Retinal pigment epithelial cell (primary cell): ENCODE data around the gene NR5A2.

ENCODE experiments used
- DNase-seq: peaks from one replicate; pipeline ENCODE4 v3.0.0-alpha.2; 2010; ENCODE audit warnings: low read depth
- H3K4me3 ChIP-seq: 2 replicates; pipeline ENCODE4 v1.5.1; 2011; ENCODE audit warnings: mild to moderate bottlenecking, low read length, control low read depth, moderate library complexity
- TF ChIP-seq, protein P1 (sequence below): conservative IDR thresholded peaks from 2 replicates; pipeline ENCODE4 v1.5.1; 2011; ENCODE audit warnings: low read depth, low read length, control low read depth, inconsistent platforms

Gene NR5A2

GRCh38 chr1:200005165-200005564, 22.3 kb upstream of the NR5A2 start:
- TF ChIP-seq, protein P1, sequence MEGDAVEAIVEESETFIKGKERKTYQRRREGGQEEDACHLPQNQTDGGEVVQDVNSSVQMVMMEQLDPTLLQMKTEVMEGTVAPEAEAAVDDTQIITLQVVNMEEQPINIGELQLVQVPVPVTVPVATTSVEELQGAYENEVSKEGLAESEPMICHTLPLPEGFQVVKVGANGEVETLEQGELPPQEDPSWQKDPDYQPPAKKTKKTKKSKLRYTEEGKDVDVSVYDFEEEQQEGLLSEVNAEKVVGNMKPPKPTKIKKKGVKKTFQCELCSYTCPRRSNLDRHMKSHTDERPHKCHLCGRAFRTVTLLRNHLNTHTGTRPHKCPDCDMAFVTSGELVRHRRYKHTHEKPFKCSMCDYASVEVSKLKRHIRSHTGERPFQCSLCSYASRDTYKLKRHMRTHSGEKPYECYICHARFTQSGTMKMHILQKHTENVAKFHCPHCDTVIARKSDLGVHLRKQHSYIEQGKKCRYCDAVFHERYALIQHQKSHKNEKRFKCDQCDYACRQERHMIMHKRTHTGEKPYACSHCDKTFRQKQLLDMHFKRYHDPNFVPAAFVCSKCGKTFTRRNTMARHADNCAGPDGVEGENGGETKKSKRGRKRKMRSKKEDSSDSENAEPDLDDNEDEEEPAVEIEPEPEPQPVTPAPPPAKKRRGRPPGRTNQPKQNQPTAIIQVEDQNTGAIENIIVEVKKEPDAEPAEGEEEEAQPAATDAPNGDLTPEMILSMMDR: no peak
- H3K4me3 ChIP-seq: no peak overlapping the region
- no peak for DNase-seq

GRCh38 chr1:200006711-200007110, 20.8 kb upstream of the NR5A2 start:
- no peak for DNase-seq
- TF ChIP-seq, protein P1: no peak
- no peak overlapping the region for H3K4me3 ChIP-seq

- TF ChIP-seq, protein P1: no peak
- DNase-seq: no peak
- no peak overlapping the region for H3K4me3 ChIP-seq
Measured at GRCh38 chr1:200015811-200016210, 11.7 kb upstream of the NR5A2 start.

GRCh38 chr1:200021577-200022238, 5.8 kb upstream of the NR5A2 start:
- TF ChIP-seq, protein P1: no peak

DNA sequence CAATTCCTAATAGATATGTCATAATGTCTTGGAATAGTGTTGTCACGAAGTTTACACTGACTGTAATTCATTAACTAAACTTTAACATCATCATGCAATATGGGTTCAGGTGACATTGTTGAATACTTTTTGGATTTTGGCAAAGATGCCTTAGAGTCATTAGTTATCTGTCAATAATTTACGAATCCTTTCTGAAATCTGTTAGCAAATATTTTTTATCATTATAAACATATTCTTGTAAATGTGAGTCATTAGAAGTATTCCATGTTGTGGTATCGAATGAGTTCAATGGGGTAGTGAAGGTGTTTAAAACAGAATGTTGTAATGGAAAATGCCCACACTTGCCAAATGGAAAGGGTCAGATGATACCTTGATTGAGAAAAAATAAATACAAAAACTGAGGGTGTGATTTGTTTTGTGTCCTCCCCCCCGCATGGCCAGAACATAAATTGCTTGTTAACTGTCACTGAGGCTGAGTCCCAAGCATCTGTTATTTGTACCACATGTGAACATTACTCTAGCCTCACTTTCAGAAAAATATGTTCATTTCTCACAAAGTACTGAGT, 5.2 kb upstream of the NR5A2 start:
- no peak overlapping the region for H3K4me3 ChIP-seq
- DNase-seq: no peak
- TF ChIP-seq, protein P1: no peak

More at GRCh38 chr1:200021577-200022238, 5.8 kb upstream of the NR5A2 start:
- no peak for DNase-seq
- no peak overlapping the region for H3K4me3 ChIP-seq

GRCh38 chr1:200028586-200029034, 1.1 kb downstream of the NR5A2 start:
- TF ChIP-seq, protein P1: no peak
- peak overlapping the region; percentile 74 for H3K4me3 ChIP-seq
- DNase-seq: no peak
